ENCODE data around the gene ZNF346.

The ZNF346 gene

DNA sequence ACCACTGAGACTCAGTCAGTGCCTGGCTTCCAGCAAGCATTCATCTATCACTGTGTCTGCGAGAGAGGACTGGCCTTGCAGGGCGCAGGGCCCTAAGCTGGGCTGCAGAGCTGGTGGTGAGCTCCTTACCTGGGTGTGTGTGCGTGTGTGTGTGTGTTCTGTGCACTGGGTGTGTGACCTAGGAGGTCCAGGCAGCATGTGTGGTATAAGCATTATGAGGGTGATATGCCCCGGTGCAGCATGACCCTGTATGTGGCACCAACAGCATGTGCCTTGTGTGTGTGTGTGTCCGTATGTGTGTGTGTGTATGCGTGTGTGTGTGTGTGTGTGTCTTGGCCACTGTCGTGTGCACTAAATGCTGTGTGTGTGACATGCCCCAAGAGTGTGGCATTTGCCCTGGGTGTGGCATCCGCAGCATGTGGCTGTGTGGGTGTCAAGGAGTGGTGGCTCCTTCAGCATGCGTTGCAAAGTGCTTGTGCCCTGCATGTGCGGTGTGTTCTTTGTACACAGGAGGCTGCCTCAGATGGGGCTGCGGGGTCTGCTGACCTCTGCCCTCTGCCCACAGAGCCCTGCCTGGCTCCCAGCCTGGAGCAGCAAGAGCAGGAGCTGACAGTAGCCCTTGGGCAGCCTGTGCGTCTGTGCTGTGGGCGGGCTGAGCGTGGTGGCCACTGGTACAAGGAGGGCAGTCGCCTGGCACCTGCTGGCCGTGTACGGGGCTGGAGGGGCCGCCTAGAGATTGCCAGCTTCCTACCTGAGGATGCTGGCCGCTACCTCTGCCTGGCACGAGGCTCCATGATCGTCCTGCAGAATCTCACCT is 67.5 kb downstream of the ZNF346 start:
- H3K27ac ChIP-seq: no peak overlapping the region
- no peak for TF ChIP-seq Cebpa-rat (IDR thresholded peaks at IDR 0.05)

DNA sequence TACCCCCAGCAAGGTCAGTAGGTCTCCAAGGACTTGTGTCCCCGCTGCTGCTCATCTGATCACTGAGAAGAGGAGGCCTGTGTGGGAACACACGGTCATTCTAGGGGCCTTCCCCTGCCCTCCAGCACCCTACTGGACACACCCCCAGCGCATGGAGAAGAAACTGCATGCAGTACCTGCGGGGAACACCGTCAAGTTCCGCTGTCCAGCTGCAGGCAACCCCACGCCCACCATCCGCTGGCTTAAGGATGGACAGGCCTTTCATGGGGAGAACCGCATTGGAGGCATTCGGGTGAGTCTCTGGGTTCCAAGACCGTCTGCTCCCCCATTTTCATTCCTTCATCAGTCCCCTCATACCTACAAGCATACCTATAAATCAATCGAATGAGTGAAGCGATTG is 68.3 kb downstream of the ZNF346 start:
- peaks cover 0 to 38% (median 0%) of the 10 kb centered on the region in 11 experiments; a peak in 4 of 22 replicates for H4K20me1 ChIP-seq

More for the DNA sequence above, 67.5 kb downstream of the ZNF346 start:
- Histone ChIP-seq H3K27me3 (peaks cover 0 to 8% (median 0%) of the 10 kb centered on the region in 11 experiments; a peak in 3 of 22 replicates), H3K9ac (peak overlapping the region in 5 of 11 experiments; percentile 6 to 54 (median 20); a peak in 6 of 22 replicates), H3K9me3 (replicated peaks in 1 of 11) (no peaks in the 10 kb centered on the region), H3K4me2 (peak overlapping the region; percentile 43 to 85 (median 75)), H3K4me3 (no peak overlapping the region), H3K36me3 (no peaks in the 10 kb centered on the region), H3K4me1 (peaks cover 15 to 57% (median 52%) of the 10 kb centered on the region in 10 experiments), H4K20me1 (peaks cover 0 to 36% (median 0%) of the 10 kb centered on the region in 11 experiments; a peak in 4 of 22 replicates)

DNA sequence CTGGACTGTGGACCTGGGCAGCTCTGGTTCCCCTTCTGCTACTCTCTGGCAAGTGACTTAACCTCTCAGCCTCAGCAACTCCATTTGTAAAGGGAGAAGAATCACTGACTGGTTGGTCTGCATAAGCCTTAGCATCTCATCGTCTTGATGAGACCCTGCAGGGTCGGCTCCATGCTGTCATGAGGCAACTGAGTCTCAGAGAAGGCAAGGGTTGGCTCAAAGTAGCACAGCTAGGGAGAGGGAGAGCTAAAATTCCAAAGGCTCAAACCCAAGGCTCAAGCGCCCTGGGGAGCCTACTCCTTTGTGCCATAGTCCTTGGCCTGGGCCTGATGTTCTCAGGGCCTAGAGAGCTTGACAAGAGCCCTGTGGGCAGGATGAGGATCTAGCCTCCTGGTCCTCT is 68.7 kb downstream of the ZNF346 start:
- Histone ChIP-seq H3K9ac (no peak overlapping the region), H3K27me3 (peaks cover 0 to 8% (median 0%) of the 10 kb centered on the region in 11 experiments; a peak in 3 of 22 replicates), H3K4me3 (no peak overlapping the region), H3K27ac (no peak overlapping the region), H3K36me3 (no peaks in the 10 kb centered on the region), H3K4me1 (peaks cover 15 to 51% (median 45%) of the 10 kb centered on the region in 10 experiments), H3K9me3 (replicated peaks in 1 of 11) (no peaks in the 10 kb centered on the region), H4K20me1 (peaks cover 0 to 35% (median 0%) of the 10 kb centered on the region in 11 experiments; a peak in 4 of 22 replicates), H3K4me2 (no peak overlapping the region)
- TF ChIP-seq Cebpa-rat (IDR thresholded peaks at IDR 0.05): no peak

More for the DNA sequence above, 68.3 kb downstream of the ZNF346 start:
- H3K4me1 ChIP-seq: peaks cover 15 to 55% (median 49%) of the 10 kb centered on the region in 10 experiments
- peaks cover 0 to 8% (median 0%) of the 10 kb centered on the region in 11 experiments; a peak in 3 of 22 replicates for H3K27me3 ChIP-seq
- no peak overlapping the region for H3K4me3 ChIP-seq
- no peak overlapping the region for H3K9ac ChIP-seq
- H3K4me2 ChIP-seq: no peak overlapping the region
- H3K9me3 ChIP-seq (replicated peaks in 1 of 11): no peaks in the 10 kb centered on the region
- no peaks in the 10 kb centered on the region for H3K36me3 ChIP-seq
- TF ChIP-seq Cebpa-rat (IDR thresholded peaks at IDR 0.05): no peak
- no peak overlapping the region for H3K27ac ChIP-seq

DNA sequence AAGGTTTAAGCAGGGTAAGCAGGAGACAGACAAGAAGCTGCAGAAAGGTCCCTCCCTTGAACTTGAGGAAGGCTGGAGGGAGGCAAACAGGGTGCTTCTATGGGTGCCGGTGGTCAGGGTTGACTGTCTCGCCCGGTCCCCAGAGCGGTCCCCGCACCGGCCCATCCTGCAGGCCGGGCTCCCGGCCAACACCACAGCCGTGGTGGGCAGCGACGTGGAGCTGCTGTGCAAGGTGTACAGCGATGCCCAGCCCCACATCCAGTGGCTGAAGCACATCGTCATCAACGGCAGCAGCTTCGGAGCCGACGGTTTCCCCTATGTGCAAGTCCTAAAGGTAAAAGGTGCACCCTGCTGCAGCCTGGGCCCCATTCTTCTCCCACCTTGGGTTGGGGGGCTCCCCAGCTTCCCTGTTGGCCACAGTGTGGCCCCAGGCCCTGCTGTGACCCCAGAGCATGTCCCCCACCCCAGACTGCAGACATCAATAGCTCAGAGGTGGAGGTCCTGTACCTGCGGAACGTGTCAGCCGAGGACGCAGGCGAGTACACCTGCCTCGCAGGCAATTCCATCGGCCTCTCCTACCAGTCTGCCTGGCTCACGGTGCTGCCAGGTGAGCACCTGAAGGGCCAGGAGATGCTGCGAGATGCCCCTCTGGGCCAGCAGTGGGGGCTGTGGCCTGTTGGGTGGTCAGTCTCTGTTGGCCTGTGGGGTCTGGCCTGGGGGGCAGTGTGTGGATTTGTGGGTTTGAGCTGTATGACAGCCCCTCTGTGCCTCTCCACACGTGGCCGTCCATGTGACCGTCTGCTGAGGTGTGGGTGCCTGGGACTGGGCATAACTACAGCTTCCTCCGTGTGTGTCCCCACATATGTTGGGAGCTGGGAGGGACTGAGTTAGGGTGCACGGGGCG is 69.9 kb downstream of the ZNF346 start:
- H3K4me3 ChIP-seq: no peak overlapping the region
- H3K27me3 ChIP-seq: peaks cover 0 to 4% (median 0%) of the 10 kb centered on the region in 11 experiments; a peak in 2 of 22 replicates
- H3K4me1 ChIP-seq: peaks cover 15 to 42% (median 36%) of the 10 kb centered on the region in 10 experiments
- no peak overlapping the region for H3K4me2 ChIP-seq
- H3K9me3 ChIP-seq (replicated peaks in 1 of 11): no peaks in the 10 kb centered on the region
- H4K20me1 ChIP-seq: peaks cover 0 to 34% (median 0%) of the 10 kb centered on the region in 11 experiments; a peak in 3 of 22 replicates
- no peaks in the 10 kb centered on the region for H3K36me3 ChIP-seq
- no peak overlapping the region for H3K27ac ChIP-seq
- no peak overlapping the region for H3K9ac ChIP-seq
- TF ChIP-seq Cebpa-rat (IDR thresholded peaks at IDR 0.05): no peak

- Histone ChIP-seq H3K4me3 (no peak overlapping the region), H3K27ac (no peak overlapping the region), H4K20me1 (peaks cover 0 to 34% (median 0%) of the 10 kb centered on the region in 11 experiments; a peak in 3 of 22 replicates), H3K9ac (no peak overlapping the region), H3K9me3 (replicated peaks in 1 of 11) (no peaks in the 10 kb centered on the region), H3K36me3 (no peaks in the 10 kb centered on the region), H3K4me2 (no peak overlapping the region), H3K4me1 (peaks cover 15 to 44% (median 39%) of the 10 kb centered on the region in 10 experiments), H3K27me3 (no peaks in the 10 kb centered on the region)
- TF ChIP-seq Cebpa-rat (IDR thresholded peaks at IDR 0.05): no peak
These were observed 70.7 kb downstream of the ZNF346 start for GRCh38 chr5:177093082-177093712.

- H3K27ac ChIP-seq: no peak overlapping the region
- no peaks in the 10 kb centered on the region for H3K36me3 ChIP-seq
These were observed 71.3 kb downstream of the ZNF346 start for GRCh38 chr5:177093803-177094202.

GRCh38 chr5:177094224-177095087 is 72.0 kb downstream of the ZNF346 start:
- Histone ChIP-seq H3K36me3 (no peaks in the 10 kb centered on the region), H3K9ac (peak overlapping the region in 1 of 11 experiments; percentile 18; a peak in 2 of 22 replicates), H3K27me3 (peaks cover 0 to 3% (median 0%) of the 10 kb centered on the region in 11 experiments; a peak in 2 of 22 replicates), H3K4me3 (no peak overlapping the region), H3K9me3 (replicated peaks in 1 of 11) (no peaks in the 10 kb centered on the region), H3K4me2 (peak overlapping the region in 10 of 11 experiments; percentile 7 to 72 (median 54); a peak in 17 of 22 replicates), H3K4me1 (peaks cover 8 to 44% (median 40%) of the 10 kb centered on the region in 10 experiments), H4K20me1 (peaks cover 0 to 30% (median 0%) of the 10 kb centered on the region in 11 experiments; a peak in 3 of 22 replicates), H3K27ac (peak overlapping the region in 3 of 11 experiments; percentile 21 to 29 (median 25); a peak in 4 of 22 replicates)
- no peak for TF ChIP-seq Cebpa-rat (IDR thresholded peaks at IDR 0.05)

More at GRCh38 chr5:177093803-177094202, 71.3 kb downstream of the ZNF346 start:
- H3K4me2 ChIP-seq: no peak overlapping the region
- TF ChIP-seq Cebpa-rat (IDR thresholded peaks at IDR 0.05): no peak
- H3K4me3 ChIP-seq: no peak overlapping the region
- H3K9me3 ChIP-seq (replicated peaks in 1 of 11): no peaks in the 10 kb centered on the region
- H3K27me3 ChIP-seq: no peaks in the 10 kb centered on the region; a peak in 1 of 22 replicates
- H3K9ac ChIP-seq: no peak overlapping the region
- H3K4me1 ChIP-seq: peaks cover 12 to 44% (median 40%) of the 10 kb centered on the region in 10 experiments
- H4K20me1 ChIP-seq: peaks cover 0 to 34% (median 0%) of the 10 kb centered on the region in 11 experiments; a peak in 3 of 22 replicates

Data from BLaER1 treated with 17β-estradiol and CSF1 and Interleukin-3, amounts not matched to agents 10 nM and 100 nM (cell line).